AG09319 (cell line): ENCODE measurements around the gene SMIM43.
A peak's percentile ranks its signal among the peaks of the same experiment; 100 is the strongest.

Experiments used
- DNase-seq: peaks from one replicate; pipeline ENCODE4 v3.0.0-alpha.2; 2010; ENCODE audit warnings: low read depth; ENCODE audit errors: extremely low read depth
- TF ChIP-seq, protein P1 (sequence below): IDR thresholded peaks from 2 replicates; pipeline ENCODE4 v1.5.1; 2011; ENCODE audit warnings: low read depth, mild to moderate bottlenecking, inconsistent platforms, low read length, moderate library complexity

Gene SMIM43

GRCh38 chr4:121742794-121743193, 22.2 kb downstream of the SMIM43 start:
- no peak for DNase-seq
- TF ChIP-seq, protein P1, sequence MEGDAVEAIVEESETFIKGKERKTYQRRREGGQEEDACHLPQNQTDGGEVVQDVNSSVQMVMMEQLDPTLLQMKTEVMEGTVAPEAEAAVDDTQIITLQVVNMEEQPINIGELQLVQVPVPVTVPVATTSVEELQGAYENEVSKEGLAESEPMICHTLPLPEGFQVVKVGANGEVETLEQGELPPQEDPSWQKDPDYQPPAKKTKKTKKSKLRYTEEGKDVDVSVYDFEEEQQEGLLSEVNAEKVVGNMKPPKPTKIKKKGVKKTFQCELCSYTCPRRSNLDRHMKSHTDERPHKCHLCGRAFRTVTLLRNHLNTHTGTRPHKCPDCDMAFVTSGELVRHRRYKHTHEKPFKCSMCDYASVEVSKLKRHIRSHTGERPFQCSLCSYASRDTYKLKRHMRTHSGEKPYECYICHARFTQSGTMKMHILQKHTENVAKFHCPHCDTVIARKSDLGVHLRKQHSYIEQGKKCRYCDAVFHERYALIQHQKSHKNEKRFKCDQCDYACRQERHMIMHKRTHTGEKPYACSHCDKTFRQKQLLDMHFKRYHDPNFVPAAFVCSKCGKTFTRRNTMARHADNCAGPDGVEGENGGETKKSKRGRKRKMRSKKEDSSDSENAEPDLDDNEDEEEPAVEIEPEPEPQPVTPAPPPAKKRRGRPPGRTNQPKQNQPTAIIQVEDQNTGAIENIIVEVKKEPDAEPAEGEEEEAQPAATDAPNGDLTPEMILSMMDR: no peak

DNA sequence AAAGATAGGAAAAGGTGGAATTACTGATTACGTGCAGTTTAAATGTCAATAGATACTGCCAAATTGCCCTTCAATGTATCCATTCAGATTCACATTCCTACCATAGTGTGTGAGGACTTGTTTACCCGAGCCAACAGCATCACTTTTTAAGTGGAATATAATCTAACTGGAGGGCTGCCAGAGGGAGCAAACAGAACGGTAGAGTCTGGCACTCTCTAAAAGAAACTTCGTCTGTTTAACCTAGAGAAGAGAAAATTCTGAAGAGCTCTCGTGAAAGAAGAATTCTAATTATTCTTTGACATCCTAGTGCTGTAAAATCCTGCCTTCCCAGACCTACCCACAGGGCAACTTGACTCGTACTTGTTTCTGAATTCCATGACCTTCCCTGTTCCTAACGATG, 23.2 kb downstream of the SMIM43 start:
- DNase-seq: no peak
- TF ChIP-seq, protein P1: no peak

DNA sequence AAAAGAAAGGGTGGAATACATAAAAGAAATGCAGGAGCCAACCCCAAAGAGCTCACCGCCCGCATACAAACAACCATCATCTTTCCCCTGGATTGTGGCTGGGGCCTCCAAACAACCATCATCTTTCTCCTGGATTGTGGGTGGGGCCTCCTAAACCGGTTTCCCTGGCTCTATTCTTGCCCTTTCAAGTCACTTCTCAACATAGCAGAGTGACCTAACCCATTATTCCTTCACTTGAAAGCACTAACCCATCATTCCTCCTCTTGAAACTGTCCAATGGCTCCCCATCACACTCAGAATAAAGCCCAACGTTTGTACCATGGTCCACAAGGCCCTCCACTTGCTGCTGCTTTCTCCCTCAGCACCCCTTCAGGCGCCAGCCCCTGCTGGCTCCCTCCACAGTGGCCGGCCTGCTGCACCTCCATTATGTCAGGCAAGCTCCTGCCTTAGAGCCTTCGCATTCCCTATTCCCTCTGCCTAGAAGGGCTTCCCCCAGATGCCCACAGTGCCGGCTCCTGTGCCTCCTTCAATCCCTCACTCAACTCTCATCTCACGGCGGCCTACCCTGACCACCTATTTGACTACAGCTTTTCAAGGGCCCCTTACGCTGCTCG, 24.1 kb downstream of the SMIM43 start:
- TF ChIP-seq, protein P1: no peak
- no peak for DNase-seq

DNA sequence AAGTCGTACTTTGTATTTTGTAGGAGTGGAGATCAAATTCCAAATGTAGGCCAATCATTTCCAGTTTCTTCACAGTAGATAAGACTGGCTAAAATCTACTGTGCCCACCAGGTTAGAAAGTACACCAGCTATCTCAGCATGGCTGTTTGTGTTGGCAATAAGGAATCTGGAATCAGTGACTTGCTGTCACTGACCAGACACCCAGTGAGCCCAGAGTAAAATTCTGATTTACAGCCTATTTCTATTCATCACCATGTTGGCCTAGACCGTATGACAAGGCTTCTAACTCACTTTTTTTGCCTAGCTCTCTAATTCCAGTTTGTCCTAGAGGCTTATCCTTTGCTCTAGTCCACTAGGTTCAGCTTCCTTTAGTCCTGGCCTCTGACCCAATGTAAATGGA, 25.4 kb downstream of the SMIM43 start:
- no peak for DNase-seq
- TF ChIP-seq, protein P1: no peak

- TF ChIP-seq, protein P1: no peak
- no peak for DNase-seq
These were observed 26.0 kb downstream of the SMIM43 start for GRCh38 chr4:121738780-121739535.

DNA sequence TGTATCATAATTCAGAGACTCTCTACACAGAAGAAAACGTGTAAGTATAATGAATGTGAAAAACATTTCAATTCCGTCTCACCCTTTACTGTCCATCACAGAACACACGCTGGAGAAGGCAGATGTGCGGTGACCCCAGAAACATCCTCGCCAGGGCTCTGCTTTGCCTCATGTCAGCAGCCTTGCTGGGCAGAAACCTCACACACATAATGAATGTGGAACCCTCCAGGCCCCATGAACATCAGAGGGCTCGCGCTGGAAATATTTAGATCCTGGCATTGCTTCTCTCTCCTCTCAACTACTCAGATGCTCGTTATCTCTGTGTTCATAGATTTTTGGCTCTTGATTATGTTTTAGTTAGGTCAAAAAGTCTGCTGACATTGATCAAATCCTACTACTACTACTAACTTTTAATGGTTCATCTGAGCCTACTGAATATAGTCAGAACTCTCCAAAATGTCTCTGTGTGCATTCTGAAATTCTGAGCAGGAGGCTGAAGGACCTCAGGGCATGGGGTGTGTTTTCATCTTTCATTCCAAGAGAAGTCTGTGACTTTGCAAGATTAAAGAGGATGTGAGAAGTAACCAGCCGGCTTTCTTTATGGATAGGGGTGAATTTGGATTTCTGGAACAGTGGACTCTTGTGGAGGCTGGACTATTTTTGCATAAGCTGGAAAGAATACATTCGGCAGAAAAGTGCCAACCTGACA, 27.0 kb downstream of the SMIM43 start:
- DNase-seq: no peak
- TF ChIP-seq, protein P1: no peak

DNA sequence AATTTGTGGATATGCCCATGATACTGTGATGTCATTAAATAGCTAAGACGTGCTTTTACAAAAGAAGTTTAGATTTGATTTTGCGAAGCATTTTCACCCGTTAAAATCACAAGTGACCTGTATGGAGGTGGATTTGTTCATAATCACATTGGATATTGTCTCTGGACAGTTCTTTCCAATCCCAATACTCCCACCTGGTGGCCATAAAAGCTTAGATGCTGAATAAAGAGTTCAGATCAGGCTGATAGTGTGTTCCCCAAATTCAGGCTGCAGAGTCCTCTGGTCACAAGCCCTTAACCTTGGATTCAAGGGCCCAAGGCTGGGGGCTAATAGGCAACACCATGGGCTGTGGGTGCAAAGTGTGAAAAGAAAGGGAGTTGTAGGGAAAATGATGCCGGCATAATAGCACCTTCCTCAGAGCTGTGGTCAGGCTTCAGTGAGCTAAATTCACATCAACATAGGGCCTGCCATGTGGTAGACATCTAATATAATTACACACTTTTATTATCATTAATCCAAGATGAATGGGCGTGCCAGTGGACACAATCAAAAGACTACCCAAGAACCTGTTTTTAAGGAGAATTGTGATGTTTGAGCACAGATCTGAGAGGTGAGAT, 28.1 kb downstream of the SMIM43 start:
- TF ChIP-seq, protein P1: peak; percentile 65
- no peak for DNase-seq
